GM23338 (cell line): Measurements from ENCODE around the gene GRAMD1B. TPM values are rescaled to one million over a fixed set of nuclear protein-coding genes. Genes with fewer than 3 reads are reported as not detected.

Experiments
- ATAC-seq: fragments of 200-7000 bp; cut with Tn5 transposase; 3 replicates; pipeline ENCODE4 v1.9.1; 2020
- DNase-seq: peaks from one replicate; pipeline ENCODE4 v3.0.0-alpha.2; 2015; ENCODE audit warnings: low spot score
- H2AFZ ChIP-seq: fragments of 200-600 bp; sonication (generic); 2 replicates; pipeline ENCODE4 v1.8.0; 2016; ENCODE audit warnings: antibody characterized with exemption, mild to moderate bottlenecking, moderate library complexity
- H3F3A ChIP-seq: fragments of 200-600 bp; sonication (generic); replicated peaks from 2 replicates; pipeline ENCODE4 v1.8.0; 2017; ENCODE audit warnings: antibody characterized with exemption, mixed run types, low read depth
- H3K27ac ChIP-seq: fragments of 200-600 bp; sonication (generic); 2 replicates; pipeline ENCODE4 v1.6.1; 2016; ENCODE audit warnings: low read depth
- H3K27me3 ChIP-seq: fragments of 200-600 bp; sonication (generic); 2 replicates; pipeline ENCODE4 v1.8.0; 2016; ENCODE audit warnings: mild to moderate bottlenecking, mixed run types, moderate library complexity; ENCODE audit not compliant: insufficient read depth
- H3K36me3 ChIP-seq: fragments of 200-600 bp; sonication (generic); 2 replicates; pipeline ENCODE4 v1.8.0; 2016; ENCODE audit warnings: mild to moderate bottlenecking; ENCODE audit not compliant: insufficient read depth
- H3K4me1 ChIP-seq: fragments of 200-600 bp; sonication (generic); 2 replicates; pipeline ENCODE4 v1.8.0; 2016; ENCODE audit warnings: mild to moderate bottlenecking, moderate library complexity; ENCODE audit not compliant: insufficient read depth
- H3K4me2 ChIP-seq: fragments of 200-600 bp; sonication (generic); 2 replicates; pipeline ENCODE4 v1.7.1; 2017; ENCODE audit warnings: mixed run types
- H3K4me3 ChIP-seq: fragments of 200-600 bp; sonication (generic); 2 replicates; pipeline ENCODE4 v1.6.1; 2016; ENCODE audit warnings: mixed run types
- H3K79me2 ChIP-seq: fragments of 200-600 bp; sonication (generic); replicated peaks from 2 replicates; pipeline ENCODE4 v1.8.0; 2017; ENCODE audit warnings: mild to moderate bottlenecking; ENCODE audit not compliant: insufficient read depth
- H3K9me2 ChIP-seq: fragments of 200-600 bp; sonication (generic); 2 replicates; pipeline ENCODE4 v1.8.0; 2017; ENCODE audit not compliant: insufficient read depth
- H4K20me1 ChIP-seq: fragments of 200-600 bp; sonication (generic); replicated peaks from 2 replicates; pipeline ENCODE4 v1.8.0; 2017; ENCODE audit warnings: mild to moderate bottlenecking; ENCODE audit not compliant: insufficient read depth
- H3K27ac Mint-ChIP-seq: 2 replicates; pipeline ENCODE4 v1.8.0; 2020; ENCODE audit warnings: inconsistent platforms, mild to moderate bottlenecking, moderate library complexity, mixed read lengths
- H3K27me3 Mint-ChIP-seq: 3 replicates; pipeline ENCODE4 v1.8.0; 2022; ENCODE audit warnings: low read depth, mild to moderate bottlenecking, moderate library complexity, mixed read lengths, inconsistent platforms; ENCODE audit not compliant: insufficient read depth, poor library complexity
- H3K36me3 Mint-ChIP-seq: 3 replicates; pipeline ENCODE4 v1.8.0; 2021; ENCODE audit warnings: low read depth, mild to moderate bottlenecking, inconsistent platforms, moderate library complexity, mixed read lengths
- H3K4me1 Mint-ChIP-seq: 3 replicates; pipeline ENCODE4 v1.8.0; 2020; ENCODE audit warnings: mild to moderate bottlenecking, inconsistent platforms, mixed read lengths
- H3K4me3 Mint-ChIP-seq: 3 replicates; pipeline ENCODE4 v1.8.0; 2021; ENCODE audit warnings: moderate library complexity, mild to moderate bottlenecking, inconsistent platforms, mixed read lengths
- H3K9me3 Mint-ChIP-seq: 3 replicates; pipeline ENCODE4 v1.8.0; 2020; ENCODE audit warnings: moderate library complexity, mild to moderate bottlenecking, inconsistent platforms, mixed read lengths
- EZH2phosphoT487 ChIP-seq: fragments of 200-600 bp; sonication (generic); IDR thresholded peaks from one replicate; pipeline ENCODE4 v1.8.1; 2018; ENCODE audit warnings: antibody characterized with exemption; ENCODE audit not compliant: unreplicated experiment
- NANOG ChIP-seq: IDR thresholded peaks from 2 replicates; pipeline ENCODE4 v1.6.1; 2016; ENCODE audit warnings: antibody characterized with exemption, borderline replicate concordance
- POLR2AphosphoS5 ChIP-seq: IDR thresholded peaks from 2 replicates; pipeline ENCODE4 v1.6.1; 2016; ENCODE audit warnings: antibody characterized with exemption, low read depth
- STAT1 ChIP-seq: IDR thresholded peaks from one replicate; pipeline ENCODE4 v1.6.1; 2016; ENCODE audit warnings: antibody characterized with exemption; ENCODE audit not compliant: unreplicated experiment
- ZNF114 ChIP-seq: fragments of 250-450 bp; sonication (Bioruptor Pico); IDR thresholded peaks from 2 replicates; pipeline ENCODE4 v1.5.0; 2020; ENCODE audit warnings: mild to moderate bottlenecking, moderate library complexity
- ZNF331 ChIP-seq: fragments of 250-450 bp; sonication (Bioruptor Pico); IDR thresholded peaks from 2 replicates; pipeline ENCODE4 v1.5.0; 2020; ENCODE audit warnings: low read depth, mild to moderate bottlenecking, moderate library complexity
- polyA plus RNA-seq: library from polyadenylated mRNA; unstranded; fragments of >200 nt; fragmentation: Nextera tagmentation; extraction: Ambion mirVana; gene quantifications from 2 replicates; pipeline ENCODE4 v1.2.1, GENCODE V29; 2016
- total RNA-seq: library from RNA; depleted of rRNA; stranded (reverse); fragments of >200 nt; shearing (Covaris generic); gene quantifications from 2 replicates; pipeline ENCODE4 v1.2.3, GENCODE V29; 2014
- TF ChIP-seq, protein P1 (sequence below), 2 experiments: fragments of 200-600 bp in 1 of 2; sonication (generic) in 1 of 2; conservative IDR thresholded peaks; 2 replicates each; pipeline versions ENCODE4 v1.5.1 to v1.6.1; 2016 to 2017; ENCODE audit warnings: antibody characterized with exemption in 2 of 2, low read depth in 2 of 2, mild to moderate bottlenecking in 2 of 2, moderate library complexity in 1 of 2
- TF ChIP-seq, protein P2 (sequence below): fragments of 250-450 bp; sonication (Bioruptor Pico); IDR thresholded peaks from 2 replicates; pipeline ENCODE4 v1.5.0; 2020; ENCODE audit warnings: mild to moderate bottlenecking, moderate library complexity
- TF ChIP-seq, protein P3 (sequence below): IDR thresholded peaks from one replicate; pipeline ENCODE4 v1.6.1; 2018; ENCODE audit warnings: antibody characterized with exemption; ENCODE audit not compliant: unreplicated experiment
- TF ChIP-seq, protein P4 (sequence below): IDR thresholded peaks from 2 replicates; pipeline ENCODE4 v1.6.1; 2016; ENCODE audit warnings: antibody characterized with exemption

The GRAMD1B gene
- total and polyA plus RNA-seq, 2 experiments from 2014 or later: 3.7 to 24.3 TPM

DNA sequence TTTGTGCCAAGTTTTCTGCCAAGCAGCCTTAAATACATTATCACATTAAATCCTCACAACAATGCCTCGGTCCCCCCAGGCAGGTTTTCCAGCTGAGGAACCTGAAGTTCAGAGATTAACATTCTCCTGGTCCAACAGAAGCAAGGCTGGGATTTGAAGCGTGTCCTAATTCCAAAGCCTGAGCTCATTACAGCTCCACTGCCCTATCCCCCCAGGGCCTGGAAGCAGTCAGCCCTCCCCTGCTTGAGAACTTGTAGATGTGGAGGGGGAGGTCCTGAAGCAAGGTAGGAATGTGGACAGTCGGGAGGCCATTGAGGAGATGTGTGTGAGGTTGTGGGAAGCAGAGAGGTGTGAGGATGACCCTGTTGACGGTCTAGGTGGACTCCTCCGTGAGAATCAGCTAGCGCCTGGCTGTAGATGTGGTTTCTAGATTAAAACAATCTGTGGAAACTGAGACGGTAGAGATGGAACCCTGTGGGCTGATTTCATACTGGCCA lies 8.1 kb downstream of the GRAMD1B start:
- Histone ChIP-seq H2AFZ (no peak overlapping the region), H3K4me3 (no peak overlapping the region), H3K9me2 (no peaks in the 10 kb centered on the region), H3K27me3 (no peaks in the 10 kb centered on the region), H3F3A (no peaks in the 10 kb centered on the region), H4K20me1 (no peaks in the 10 kb centered on the region; the same call in 1 of the 2 replicates), H3K79me2 (peaks cover 30% of the 10 kb centered on the region), H3K36me3 (no peaks in the 10 kb centered on the region), H3K4me1 (peaks cover 23% of the 10 kb centered on the region), H3K27ac (no peak overlapping the region), H3K4me2 (0 out of 2 replicates have a peak overlapping the region, but pooled peaks have one; percentile 32)
- peaks cover 47% of the 10 kb centered on the region for H3K36me3 Mint-ChIP-seq
- peaks cover 7% of the 10 kb centered on the region; the same call in 2 of the 3 replicates for H3K9me3 Mint-ChIP-seq
- DNase-seq (peak; percentile 26), ATAC-seq (peak; percentile 56)
- no peak overlapping the region for H3K4me3 Mint-ChIP-seq
- peaks cover 29% of the 10 kb centered on the region for H3K4me1 Mint-ChIP-seq
- no peak overlapping the region for H3K27ac Mint-ChIP-seq
- TF ChIP-seq, protein P1, sequence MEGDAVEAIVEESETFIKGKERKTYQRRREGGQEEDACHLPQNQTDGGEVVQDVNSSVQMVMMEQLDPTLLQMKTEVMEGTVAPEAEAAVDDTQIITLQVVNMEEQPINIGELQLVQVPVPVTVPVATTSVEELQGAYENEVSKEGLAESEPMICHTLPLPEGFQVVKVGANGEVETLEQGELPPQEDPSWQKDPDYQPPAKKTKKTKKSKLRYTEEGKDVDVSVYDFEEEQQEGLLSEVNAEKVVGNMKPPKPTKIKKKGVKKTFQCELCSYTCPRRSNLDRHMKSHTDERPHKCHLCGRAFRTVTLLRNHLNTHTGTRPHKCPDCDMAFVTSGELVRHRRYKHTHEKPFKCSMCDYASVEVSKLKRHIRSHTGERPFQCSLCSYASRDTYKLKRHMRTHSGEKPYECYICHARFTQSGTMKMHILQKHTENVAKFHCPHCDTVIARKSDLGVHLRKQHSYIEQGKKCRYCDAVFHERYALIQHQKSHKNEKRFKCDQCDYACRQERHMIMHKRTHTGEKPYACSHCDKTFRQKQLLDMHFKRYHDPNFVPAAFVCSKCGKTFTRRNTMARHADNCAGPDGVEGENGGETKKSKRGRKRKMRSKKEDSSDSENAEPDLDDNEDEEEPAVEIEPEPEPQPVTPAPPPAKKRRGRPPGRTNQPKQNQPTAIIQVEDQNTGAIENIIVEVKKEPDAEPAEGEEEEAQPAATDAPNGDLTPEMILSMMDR (conservative IDR thresholded peaks at IDR 0.05; ENCODE audit: low read depth in 2 of 2): no peak
- TF ChIP-seq POLR2AphosphoS5 (no peak), EZH2phosphoT487 (no peak), ZNF331 (CRISPR knock-in tag) (no peak), ZNF114 (no peak), NANOG (no peak), STAT1 (no peak)
- TF ChIP-seq, protein P2, sequence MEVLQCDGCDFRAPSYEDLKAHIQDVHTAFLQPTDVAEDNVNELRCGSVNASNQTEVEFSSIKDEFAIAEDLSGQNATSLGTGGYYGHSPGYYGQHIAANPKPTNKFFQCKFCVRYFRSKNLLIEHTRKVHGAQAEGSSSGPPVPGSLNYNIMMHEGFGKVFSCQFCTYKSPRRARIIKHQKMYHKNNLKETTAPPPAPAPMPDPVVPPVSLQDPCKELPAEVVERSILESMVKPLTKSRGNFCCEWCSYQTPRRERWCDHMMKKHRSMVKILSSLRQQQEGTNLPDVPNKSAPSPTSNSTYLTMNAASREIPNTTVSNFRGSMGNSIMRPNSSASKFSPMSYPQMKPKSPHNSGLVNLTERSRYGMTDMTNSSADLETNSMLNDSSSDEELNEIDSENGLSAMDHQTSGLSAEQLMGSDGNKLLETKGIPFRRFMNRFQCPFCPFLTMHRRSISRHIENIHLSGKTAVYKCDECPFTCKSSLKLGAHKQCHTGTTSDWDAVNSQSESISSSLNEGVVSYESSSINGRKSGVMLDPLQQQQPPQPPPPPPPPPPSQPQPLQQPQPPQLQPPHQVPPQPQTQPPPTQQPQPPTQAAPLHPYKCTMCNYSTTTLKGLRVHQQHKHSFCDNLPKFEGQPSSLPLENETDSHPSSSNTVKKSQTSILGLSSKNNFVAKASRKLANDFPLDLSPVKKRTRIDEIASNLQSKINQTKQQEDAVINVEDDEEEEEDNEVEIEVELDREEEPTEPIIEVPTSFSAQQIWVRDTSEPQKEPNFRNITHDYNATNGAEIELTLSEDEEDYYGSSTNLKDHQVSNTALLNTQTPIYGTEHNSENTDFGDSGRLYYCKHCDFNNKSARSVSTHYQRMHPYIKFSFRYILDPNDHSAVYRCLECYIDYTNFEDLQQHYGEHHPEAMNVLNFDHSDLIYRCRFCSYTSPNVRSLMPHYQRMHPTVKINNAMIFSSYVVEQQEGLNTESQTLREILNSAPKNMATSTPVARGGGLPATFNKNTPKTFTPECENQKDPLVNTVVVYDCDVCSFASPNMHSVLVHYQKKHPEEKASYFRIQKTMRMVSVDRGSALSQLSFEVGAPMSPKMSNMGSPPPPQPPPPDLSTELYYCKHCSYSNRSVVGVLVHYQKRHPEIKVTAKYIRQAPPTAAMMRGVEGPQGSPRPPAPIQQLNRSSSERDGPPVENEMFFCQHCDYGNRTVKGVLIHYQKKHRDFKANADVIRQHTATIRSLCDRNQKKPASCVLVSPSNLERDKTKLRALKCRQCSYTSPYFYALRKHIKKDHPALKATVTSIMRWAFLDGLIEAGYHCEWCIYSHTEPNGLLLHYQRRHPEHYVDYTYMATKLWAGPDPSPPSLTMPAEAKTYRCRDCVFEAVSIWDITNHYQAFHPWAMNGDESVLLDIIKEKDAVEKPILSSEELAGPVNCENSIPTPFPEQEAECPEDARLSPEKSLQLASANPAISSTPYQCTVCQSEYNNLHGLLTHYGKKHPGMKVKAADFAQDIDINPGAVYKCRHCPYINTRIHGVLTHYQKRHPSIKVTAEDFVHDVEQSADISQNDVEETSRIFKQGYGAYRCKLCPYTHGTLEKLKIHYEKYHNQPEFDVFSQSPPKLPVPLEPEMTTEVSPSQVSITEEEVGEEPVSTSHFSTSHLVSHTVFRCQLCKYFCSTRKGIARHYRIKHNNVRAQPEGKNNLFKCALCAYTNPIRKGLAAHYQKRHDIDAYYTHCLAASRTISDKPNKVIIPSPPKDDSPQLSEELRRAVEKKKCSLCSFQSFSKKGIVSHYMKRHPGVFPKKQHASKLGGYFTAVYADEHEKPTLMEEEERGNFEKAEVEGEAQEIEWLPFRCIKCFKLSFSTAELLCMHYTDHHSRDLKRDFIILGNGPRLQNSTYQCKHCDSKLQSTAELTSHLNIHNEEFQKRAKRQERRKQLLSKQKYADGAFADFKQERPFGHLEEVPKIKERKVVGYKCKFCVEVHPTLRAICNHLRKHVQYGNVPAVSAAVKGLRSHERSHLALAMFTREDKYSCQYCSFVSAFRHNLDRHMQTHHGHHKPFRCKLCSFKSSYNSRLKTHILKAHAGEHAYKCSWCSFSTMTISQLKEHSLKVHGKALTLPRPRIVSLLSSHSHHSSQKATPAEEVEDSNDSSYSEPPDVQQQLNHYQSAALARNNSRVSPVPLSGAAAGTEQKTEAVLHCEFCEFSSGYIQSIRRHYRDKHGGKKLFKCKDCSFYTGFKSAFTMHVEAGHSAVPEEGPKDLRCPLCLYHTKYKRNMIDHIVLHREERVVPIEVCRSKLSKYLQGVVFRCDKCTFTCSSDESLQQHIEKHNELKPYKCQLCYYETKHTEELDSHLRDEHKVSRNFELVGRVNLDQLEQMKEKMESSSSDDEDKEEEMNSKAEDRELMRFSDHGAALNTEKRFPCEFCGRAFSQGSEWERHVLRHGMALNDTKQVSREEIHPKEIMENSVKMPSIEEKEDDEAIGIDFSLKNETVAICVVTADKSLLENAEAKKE (CRISPR knock-in tag): no peak
- TF ChIP-seq, protein P3, sequence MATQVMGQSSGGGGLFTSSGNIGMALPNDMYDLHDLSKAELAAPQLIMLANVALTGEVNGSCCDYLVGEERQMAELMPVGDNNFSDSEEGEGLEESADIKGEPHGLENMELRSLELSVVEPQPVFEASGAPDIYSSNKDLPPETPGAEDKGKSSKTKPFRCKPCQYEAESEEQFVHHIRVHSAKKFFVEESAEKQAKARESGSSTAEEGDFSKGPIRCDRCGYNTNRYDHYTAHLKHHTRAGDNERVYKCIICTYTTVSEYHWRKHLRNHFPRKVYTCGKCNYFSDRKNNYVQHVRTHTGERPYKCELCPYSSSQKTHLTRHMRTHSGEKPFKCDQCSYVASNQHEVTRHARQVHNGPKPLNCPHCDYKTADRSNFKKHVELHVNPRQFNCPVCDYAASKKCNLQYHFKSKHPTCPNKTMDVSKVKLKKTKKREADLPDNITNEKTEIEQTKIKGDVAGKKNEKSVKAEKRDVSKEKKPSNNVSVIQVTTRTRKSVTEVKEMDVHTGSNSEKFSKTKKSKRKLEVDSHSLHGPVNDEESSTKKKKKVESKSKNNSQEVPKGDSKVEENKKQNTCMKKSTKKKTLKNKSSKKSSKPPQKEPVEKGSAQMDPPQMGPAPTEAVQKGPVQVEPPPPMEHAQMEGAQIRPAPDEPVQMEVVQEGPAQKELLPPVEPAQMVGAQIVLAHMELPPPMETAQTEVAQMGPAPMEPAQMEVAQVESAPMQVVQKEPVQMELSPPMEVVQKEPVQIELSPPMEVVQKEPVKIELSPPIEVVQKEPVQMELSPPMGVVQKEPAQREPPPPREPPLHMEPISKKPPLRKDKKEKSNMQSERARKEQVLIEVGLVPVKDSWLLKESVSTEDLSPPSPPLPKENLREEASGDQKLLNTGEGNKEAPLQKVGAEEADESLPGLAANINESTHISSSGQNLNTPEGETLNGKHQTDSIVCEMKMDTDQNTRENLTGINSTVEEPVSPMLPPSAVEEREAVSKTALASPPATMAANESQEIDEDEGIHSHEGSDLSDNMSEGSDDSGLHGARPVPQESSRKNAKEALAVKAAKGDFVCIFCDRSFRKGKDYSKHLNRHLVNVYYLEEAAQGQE: no peak
- TF ChIP-seq, protein P4, sequence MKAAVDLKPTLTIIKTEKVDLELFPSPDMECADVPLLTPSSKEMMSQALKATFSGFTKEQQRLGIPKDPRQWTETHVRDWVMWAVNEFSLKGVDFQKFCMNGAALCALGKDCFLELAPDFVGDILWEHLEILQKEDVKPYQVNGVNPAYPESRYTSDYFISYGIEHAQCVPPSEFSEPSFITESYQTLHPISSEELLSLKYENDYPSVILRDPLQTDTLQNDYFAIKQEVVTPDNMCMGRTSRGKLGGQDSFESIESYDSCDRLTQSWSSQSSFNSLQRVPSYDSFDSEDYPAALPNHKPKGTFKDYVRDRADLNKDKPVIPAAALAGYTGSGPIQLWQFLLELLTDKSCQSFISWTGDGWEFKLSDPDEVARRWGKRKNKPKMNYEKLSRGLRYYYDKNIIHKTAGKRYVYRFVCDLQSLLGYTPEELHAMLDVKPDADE: no peak
- peaks cover 11% of the 10 kb centered on the region for H3K27me3 Mint-ChIP-seq
